GM21717 (cell line): ENCODE data around the gene SKAP1.
"Not testable (repeated sequence)": the region's sequence is repeated elsewhere in the genome, so short reads cannot be mapped to it uniquely, and the experiment has no call there.

ENCODE experiments used
- ATAC-seq: cut with Tn5 transposase; IDR thresholded peaks from one replicate; pipeline ENCODE4 v1.9.1; 2021; ENCODE audit warnings: mild to moderate bottlenecking, moderate library complexity; ENCODE audit not compliant: unreplicated experiment

The SKAP1 gene

DNA sequence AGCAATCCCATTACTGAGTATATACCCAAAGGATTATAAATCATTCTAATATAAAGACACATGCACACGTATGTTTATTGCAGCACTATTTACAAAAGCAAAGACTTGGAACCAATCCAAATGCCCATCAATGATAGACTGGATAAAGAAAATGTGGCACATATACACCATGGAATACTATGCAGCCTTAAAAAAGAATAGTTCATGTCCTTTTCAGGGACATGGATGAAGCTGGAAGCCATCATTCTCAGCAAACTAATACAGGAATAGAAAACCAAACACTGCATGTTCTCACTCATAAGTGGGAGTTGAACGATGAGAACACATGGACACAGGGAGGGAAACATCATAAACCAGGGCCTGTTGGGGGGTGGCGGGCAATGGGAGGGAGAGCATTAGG, 19.3 kb upstream of the SKAP1 start:
- ATAC-seq = not testable (repeated sequence)

DNA sequence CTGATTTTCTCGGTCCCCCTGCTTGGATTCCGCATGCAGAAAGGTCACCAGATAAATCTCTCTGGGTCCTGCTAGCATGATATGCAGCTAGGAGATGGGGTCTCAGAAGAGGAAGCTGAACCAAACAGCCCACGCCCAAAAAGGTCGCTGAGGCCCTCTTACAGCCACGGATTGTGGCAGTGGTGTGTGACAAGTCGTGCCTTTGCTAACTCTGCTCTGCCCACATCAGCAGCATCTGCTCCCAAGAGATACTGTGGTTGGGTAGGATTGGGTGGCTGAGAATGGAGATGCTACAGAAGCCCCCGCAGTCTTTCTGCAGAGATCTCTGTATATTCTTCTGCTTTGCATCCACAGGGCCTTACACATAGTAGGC, 15.2 kb upstream of the SKAP1 start:
- ATAC-seq = no peak

DNA sequence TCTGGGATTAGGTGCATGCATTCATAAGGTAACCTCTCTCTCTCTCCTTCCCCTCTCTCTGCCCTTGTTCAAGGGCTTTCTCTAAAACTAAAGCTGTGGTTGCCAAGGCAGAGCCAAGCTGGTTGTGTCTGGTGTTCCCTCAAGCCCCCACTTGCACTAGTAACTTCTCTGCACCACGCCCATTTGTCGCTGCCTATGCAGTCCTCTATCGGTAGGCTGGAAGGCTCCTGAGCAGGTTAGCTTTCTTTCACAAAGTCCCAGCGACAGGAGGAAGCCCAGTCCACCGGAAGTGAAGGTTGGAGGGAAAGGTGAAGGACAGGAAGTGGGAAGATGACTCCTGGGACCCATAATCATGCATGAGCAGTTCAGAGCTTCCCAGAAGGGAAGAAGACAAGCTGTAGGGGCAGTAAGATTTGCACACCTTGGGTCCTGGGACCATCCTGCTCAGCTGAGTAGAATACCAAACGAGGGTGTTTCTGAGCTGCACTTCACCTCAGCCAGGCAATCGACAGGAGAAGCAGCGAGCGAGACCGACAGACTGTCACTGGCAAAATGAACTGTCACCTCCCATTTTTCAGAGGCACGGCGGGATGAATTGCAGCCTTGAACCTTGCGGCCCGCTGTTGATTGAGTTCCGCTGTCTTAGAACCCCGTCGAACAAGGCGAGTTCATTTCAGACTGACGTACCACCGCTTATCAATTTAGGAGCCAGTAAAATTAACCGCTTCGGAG, 14.7 kb upstream of the SKAP1 start:
- ATAC-seq = no peak

DNA sequence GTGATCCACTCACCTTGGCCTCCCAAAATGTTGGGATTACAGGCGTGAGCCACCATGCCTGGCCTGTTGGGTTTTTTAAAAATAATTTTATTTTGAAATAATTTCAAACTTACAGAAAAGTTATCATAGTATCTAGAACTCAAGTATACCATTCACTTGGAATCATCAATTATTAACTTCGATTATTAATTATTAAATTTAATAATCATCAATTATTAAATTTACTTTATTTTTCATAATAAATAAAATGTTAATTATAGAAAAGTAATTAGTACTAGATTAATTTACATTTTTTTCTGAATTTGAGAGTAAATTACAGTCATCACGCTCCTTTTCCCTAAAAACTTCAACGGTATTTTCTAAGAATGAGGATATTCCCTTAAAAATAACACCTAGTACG, 13.7 kb upstream of the SKAP1 start:
- ATAC-seq = no peak

DNA sequence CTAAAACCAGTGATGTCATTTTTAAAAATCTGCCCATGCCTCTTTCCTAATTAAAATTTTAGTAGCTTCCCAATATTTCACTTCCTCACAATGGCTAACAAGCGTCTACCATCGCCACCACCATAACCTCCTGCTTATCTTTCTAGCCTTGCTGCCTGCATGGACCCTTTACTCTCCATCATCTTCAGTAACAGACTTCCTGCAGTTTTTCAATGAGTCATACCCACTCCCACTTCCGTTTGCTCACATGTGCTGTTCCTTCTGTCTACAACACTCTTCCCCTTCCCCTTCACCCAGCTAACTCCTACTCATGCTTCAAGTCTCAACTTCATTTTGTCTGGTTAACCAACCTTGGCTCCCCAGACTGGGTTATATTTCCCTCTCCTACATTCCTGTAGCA, 12.8 kb upstream of the SKAP1 start:
- no peak for ATAC-seq

DNA sequence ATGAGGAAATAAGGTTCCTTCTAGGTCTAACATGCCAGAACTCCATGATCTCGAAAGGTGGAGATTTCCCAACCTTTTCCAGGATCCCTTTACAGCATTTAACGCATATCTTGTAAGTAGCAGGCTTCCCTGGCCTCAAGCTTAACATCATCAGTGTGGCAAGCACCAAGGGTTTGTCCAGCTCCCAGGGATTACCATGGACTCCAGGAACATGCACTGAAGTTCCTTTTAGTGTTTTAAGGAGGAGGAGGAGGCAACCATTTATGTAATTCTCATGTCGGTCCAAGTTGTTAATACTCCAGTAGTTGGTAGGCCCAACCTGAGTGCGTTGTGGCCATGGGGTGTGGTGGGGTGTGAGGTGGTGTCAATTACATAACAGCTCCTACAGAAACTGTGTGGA, 11.8 kb upstream of the SKAP1 start:
- ATAC-seq = no peak

DNA sequence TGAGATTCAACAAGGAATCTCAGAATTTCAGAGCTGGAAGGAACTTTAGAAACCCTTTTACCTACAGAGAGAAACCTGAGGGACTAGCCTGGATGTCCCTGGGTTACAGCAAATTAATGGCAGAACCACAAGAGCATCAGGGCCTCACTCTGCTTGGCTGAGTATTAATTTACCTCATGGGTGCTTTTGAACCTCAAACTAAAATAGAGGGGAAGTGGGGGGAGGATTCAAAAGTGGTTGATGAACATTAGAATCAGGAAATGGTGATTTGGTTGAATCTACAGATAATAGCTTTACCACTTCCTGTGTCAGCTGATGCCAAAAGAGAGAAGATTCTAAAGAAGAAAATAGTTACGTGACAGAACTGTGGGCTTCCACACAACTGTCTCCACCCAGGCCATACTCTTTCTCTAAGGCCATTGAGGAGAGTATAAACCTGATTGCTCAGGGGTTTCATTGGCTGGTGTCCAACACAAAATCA, 11.3 kb upstream of the SKAP1 start:
- peak; percentile 58 for ATAC-seq

DNA sequence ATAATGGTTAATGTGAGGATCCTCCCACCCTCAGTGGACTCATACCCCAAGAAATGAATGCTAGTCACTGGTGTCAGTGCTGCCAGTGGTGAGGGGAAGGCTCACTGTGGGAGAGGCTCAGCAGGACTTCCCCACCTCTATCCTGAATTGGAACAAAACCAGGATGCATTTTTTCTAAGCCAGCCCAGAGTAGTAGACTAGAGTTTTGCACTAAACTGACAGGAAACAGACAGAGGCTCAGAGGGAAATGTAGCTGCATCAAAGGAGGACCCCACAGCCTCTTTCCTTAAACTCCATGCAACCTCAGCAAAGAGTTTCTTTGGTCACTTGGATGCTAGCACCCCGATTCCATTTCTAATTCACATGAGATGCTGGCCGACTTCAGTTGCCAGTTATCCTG, 10.7 kb upstream of the SKAP1 start:
- ATAC-seq = no peak

DNA sequence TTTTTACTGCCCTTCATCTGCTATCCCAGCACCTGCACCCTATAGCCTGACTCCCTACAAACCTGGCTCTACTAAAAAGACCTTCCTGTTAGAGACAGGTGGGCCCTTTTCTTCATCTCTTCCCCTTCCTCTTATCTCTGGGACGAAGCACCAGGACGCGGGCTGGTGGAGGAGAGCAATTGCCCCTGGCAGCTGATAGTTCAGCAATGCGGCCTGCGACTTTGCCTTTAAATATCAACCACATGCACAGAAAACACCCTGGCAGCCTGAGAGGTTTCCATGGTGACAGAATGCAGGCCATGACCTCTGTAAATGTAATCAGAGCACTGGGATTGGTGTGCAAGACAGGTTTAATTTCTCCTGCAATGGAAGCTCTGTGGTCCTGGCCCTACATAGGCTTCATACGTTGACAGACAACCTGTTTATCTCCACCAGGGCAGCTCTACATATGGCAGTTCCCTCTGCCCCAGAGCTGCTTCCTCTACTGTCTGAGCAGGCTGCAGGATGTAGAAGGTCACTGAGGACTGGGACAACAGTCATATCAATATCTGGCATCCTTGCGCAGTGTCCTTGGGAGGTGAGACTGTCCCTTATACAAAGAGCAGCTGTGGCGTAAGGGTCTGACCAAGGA, 10.0 kb upstream of the SKAP1 start:
- no peak for ATAC-seq

DNA sequence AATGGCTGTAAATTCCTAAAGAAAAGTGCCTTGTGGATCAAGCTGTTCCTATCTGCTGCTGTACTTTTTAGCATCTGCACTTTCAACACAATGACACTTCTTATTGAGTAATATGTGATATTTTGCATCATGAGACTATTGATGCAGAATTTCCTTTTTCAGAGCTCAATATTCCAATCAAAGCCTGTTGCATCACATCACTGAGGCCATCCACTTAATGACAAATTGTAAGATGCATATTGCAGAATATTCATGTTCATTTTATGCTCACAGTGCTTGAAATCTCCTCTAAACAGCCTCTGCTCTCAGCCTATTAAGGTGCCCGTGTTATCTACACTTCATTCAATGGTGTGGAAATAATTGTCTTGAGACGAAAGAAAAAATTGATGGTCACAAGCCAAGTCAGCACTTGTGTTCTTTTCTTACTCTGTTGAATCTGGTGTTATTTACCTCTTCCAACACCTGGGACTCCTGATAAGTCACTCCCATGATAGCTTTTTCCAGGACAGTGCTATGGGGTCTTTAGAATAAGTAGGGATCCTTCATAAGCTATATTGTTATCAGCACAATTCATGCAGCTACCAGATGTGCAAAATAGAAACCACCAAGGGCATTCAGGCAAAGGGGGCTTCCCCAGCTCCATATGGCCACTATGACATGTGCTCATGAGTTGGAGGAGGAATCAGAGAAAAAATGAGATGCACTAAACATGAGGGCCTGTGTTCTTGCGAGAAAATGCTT, 9.3 kb upstream of the SKAP1 start:
- ATAC-seq = no peak

DNA sequence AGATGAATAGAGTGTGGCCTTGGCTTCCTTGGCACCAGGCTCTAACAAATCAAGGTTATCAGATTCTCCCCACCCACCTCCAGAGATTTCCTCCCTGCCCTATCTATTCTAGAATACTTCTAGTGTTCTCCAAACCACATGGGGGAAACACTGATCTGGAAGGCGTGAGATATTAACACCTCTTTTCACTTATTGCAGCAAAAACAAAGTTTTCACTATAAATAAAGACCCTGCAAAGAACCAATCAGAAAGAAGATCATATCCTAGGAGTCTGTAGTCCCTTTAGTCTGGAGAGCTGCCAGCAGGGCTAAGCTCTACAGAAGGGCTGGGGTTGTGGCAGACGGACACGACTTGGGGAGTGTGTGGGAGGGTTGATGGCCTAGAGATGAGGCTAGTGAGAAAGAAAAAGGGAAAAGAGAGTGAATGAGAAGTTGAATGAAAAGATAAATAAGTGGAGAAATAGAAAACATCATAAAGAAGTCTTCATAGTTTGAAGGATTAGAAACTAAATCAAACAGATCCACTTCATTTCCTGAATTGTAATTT, 8.6 kb upstream of the SKAP1 start:
- no peak for ATAC-seq

DNA sequence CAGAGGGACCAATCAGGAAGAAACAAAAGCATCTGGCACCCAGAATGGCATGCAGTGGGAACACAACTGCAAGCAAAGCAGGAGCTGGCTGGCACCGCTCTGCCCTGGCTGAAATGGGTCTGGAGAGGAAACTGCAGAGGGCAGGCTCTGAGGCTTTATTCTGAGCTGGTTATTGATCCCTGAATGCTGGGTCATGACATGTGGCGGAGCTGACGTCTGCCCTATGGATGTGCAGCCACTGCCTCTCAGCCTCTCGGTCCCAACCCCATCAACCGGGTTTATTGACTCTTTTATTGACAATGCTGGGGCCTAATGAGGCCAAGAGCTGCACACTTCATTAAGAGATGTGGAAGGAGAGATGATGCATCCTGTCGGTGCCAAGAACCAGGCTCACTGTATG, 3.9 kb upstream of the SKAP1 start:
- no peak for ATAC-seq

DNA sequence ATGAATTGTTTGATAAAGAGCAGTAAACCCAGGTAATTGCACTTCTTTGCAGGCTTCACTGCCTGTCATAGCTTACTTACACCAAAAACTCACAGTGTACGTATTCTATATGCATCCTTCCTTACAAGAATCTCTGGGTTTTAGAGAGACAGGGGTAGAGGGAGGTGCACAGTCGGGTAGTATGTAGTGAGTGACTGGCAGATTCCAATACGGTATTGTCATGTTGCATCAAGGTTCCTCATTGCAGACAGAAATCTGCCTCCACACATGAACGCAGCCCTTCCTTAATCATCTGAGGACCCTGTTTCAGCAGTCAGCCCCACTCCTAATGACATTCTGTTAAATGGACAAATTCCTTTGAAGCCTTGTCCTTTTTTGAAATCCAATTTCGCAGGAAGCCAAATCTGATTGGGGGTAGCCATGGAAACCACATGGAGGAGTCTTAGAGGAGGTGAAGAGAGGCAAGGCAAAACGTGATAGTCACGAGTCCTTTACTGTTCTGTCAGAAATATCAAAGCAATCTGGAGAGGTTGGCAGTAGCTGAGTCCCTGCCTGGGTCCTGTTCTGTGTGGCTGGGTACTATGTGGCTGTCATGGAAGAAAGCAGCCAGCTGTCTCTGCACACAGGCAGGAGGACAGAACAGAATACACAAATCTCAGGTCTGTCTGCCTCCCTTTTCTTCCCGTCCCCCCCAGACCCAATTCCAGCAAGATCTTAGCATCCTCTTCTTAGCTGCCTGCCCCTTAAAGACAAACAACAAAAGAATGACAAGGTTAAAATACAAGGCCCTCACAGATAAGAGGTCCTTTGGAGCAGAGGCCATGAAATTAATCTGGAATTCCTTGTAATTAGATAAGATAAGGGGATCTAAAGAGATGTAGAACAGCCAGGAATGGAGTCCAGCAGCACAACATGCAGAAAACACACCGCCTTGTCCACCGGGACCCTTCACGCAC, 3.1 kb upstream of the SKAP1 start:
- no peak for ATAC-seq

DNA sequence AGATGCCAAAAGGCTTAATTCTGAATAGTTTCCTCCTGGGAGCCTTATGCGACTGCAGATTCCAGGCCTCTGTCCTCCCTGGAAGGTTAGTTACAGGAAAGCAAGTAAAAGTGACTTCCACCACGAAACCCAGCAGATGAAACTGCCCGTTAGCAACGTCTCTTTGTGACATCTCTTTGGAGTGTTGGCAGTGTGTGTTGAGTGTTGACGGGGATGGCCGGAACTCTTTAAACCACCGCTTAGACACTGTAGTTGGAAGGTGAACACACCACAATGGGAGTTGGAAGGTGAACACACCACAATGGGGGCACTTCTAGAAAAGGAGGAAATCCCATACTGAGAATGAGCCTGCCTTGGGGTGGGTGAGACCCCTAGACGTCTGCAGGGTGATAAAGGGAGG, 858 bp downstream of the SKAP1 start:
- no peak for ATAC-seq

DNA sequence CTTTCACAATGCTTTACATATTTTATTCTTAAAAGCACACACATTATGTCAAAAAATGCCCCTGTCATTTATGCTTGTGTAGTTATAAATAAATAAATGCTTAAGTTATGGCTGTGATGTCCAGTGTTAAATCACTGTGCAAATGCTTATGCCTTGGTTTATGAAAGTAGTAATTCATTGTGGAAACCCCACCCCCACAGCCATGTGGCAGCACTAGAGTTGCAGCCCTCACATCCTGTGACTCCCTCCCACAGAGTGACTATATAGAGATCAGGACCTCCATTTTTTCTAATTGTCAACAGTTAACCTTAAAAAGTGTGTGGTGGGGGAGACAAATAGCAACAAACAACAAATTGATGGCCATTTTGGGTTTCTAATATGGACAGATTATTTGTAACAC, 2.4 kb downstream of the SKAP1 start:
- no peak for ATAC-seq

DNA sequence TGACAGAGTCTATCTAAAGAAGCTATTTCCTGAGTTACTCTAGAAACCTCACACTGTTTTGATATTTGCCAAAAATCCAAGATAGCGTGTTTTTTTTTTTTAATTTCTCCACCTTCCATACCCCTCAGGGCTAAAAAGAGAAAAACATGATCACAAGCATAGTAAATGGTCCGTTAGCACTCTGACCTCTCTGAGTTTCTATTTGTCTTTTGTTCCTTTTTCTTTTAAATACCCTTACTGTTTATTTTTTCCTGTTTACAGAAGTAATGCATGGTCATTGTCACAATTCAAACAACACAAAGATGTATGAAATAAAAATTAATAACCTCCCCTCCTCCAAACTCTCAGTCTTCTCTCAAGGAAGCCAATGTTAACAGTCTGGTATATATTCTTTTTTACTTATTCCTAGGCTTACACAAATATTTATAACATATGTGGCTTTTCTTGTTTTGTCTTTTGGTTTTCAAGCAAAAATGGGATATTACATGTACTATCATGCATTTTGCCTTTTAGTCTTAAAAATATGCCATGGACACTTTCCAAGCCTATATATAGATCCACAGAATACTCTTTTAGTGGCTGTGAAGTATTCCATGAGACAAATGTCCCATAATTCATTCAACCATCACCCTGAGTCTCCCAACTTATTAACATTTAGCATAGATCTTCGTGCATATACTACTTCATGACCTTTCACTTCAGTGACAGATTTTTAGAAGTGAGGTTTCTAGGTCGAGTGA, 3.1 kb downstream of the SKAP1 start:
- no peak for ATAC-seq

DNA sequence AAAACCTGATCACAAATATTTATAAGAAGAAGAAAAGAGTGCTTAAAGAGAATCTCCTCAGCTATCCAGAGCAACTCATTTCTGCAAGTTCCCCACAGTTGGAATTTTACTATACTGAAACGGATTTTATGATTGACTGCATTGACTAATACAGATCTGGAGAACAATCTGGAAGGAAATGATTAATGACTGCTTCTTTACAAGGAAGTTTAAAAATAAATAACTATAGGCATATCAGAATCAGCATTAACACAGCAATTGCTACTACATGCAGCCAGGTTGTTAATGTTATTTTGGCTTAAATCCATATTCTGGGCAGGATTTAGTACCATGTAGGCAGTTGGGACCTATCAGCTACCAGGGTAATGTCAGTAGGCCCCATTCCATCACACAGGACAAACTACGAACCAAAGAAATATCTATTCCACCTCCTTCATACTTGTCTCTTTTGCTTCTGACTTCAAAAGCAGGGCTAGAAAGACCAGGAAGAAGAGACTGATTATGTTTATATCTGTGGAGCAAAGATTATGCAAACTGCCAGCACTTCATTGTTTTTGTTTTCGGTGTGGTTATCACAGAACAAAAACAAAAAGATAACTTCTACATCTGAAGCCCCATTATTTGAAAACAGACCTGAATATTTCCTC, 3.9 kb downstream of the SKAP1 start:
- no peak for ATAC-seq

DNA sequence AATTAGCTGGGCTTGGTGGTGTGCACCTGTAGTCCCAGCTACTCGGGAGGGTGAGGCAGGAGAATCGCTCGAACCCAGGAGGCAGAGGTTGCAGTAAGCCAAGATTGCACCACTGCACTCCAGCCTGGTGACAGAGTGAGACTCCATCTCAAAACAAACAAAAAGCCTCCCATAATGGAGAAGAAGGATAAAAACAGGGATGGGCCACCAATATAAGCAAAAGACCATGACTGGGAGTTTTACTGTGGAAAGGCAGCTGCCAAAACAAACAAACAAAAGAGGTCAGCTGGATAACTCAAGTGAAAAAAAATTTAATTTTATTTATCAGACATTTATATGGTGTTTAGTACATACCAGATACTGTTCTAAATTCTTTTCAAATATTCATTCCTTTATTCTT, 8.0 kb downstream of the SKAP1 start:
- ATAC-seq = not testable (repeated sequence)

DNA sequence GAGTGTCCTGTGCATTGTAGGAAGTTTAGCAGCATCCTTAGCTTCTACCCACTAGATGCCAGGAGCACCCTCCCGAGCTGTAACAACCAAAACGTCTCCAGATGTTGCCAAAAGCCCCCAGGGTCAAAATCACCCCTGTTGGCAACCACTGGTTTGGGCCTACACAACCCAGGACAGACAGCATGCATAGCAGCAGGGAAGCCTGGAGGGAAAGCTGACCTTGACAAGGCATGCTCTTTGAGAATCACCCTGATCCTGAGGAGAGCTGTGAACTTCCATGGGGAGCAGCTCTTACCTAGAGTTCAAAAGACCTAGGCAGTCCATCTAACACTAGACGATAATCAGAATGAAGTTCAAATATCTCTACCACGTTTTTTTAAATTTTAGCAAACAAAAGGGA, 9.2 kb downstream of the SKAP1 start:
- no peak for ATAC-seq

DNA sequence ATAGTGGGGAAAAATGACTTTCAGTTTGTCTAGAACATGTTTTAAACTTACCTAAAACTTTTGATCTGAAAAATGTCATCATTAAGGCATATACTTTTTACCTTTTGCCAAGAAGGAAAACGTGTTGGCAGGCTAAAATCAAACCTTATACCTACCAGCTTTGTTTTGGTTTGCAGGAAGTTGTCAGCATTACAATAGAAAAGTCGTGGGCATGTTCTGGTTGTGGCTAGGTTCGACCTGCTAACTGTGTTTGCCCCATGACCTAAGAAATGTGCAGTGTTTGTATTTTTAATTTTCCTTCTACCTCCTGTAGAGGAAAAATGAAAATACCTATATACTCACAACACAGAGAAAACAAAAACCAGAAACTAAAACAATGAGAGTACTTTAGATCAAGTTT, 13.0 kb downstream of the SKAP1 start:
- no peak for ATAC-seq
